MG63 (cell line): ENCODE data around the gene ZNF69. TPM values are rescaled to one million over a fixed set of nuclear protein-coding genes. Genes with fewer than 3 reads are reported as not detected.
"Not testable (repeated sequence)": the region's sequence is repeated elsewhere in the genome, so short reads cannot be mapped to it uniquely, and the experiment has no call there.

Experiments used
- DNase-seq: peaks from one replicate; pipeline ENCODE4 v3.0.0-alpha.2; 2020
- H3K27me3 ChIP-seq: fragments of 250-450 bp; sonication (Bioruptor Pico); 2 replicates; pipeline ENCODE4 v1.5.1; 2020; ENCODE audit warnings: mild to moderate bottlenecking, moderate library complexity
- H3K36me3 ChIP-seq: fragments of 250-450 bp; sonication (Bioruptor Pico); 2 replicates; pipeline ENCODE4 v1.5.1; 2020; ENCODE audit warnings: mild to moderate bottlenecking, moderate library complexity
- H3K4me3 ChIP-seq: fragments of 250-450 bp; sonication (Bioruptor Pico); 2 replicates; pipeline ENCODE4 v1.5.1; 2020; ENCODE audit warnings: mild to moderate bottlenecking, moderate library complexity
- H3K9me3 ChIP-seq: fragments of 250-450 bp; sonication (Bioruptor Pico); 2 replicates; pipeline ENCODE4 v1.5.1; 2020; ENCODE audit warnings: mild to moderate bottlenecking, moderate library complexity
- total RNA-seq: library from RNA; depleted of rRNA; stranded (reverse); fragments of >200 nt; shearing (Covaris generic); gene quantifications from 2 replicates; pipeline ENCODE4 v1.2.3, GENCODE V29; 2014; ENCODE audit warnings: low replicate concordance; rRNA removed

Gene ZNF69
- total RNA-seq, result not detected in 2 replicates

DNA sequence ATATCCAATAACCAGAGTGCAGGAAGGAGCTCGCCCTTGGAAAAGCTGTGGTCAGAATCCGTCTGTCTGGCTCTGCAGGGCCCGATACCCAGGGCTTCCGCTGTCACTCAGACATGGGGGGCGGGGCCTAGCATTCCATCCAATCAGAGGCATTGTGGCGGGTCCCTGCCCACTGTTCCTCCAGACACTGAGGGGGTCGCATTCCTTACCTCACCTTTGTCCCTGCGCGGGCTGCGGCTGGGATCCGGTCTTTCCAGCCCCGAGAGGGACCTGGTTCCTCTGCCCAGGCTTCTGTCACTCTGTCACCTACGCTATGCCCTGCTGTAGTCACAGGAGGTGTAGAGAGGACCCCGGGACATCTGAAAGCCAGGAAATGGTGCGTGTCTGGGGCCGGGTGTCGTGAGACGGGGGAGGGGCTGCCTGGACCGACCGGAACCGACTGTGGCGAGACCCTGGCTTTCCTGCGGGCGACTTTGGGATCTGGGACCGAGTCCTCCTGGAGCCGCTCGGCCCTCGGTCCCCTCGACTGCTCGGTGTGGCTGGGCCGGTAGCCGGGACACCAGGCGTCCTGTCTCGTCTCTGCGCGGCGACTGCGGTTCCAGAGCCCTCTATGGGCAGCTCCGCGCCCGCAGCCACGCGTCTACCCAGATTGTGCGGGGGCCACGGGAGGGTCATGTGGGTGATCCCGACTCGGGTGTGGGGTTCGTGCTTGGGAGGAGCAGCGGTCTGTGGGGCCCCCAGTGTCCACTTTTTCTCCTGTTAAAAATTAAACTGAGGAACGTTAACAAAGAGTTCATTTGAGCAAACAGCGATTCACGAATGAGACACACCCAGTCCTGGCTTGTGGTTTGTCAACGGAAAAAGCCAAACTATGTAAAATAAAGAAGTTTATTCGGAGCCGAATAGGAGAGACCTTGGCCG lies at the start of gene ZNF69:
ZNF69 (plus strand) TSS at position 172 of the 921 bp plus-strand sequence; CDS start at position 314, 142 bp downstream.
- Histone ChIP-seq H3K27me3 (peaks cover 6% of the 10 kb centered on the region; the same call in 1 of the 2 replicates), H3K9me3 (peaks cover 24% of the 10 kb centered on the region), H3K4me3 (peak within 1 kb of the TSS; percentile 34), H3K36me3 (no peaks in the 10 kb centered on the region)
- peak; percentile 38 for DNase-seq

DNA sequence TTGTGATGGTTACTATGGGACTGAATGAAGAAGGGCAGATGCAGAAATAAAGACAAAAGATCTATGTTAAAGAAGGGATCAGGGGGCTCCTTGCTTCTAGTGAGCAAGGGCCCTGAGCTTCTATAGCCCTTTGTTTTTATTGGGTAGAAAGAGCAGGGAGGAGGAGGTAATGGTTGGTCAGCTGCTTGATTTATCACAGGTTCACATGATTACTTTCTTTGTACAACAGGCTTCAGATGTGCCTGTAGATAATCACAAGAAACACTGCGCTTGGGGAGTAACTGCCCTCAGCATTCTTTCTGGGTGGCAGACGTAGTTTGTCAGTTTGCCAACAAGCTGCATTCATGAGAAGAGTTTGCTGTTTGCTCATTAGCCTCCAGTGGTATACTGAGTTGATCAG lies 43.9 kb upstream of the ZNF69 start:
- no peak for DNase-seq
- H3K36me3 ChIP-seq, result no peaks in the 10 kb centered on the region
- H3K27me3 ChIP-seq, result no peaks in the 10 kb centered on the region; the same call in 1 of the 2 replicates
- no peak overlapping the region for H3K4me3 ChIP-seq
- peaks cover 15% of the 10 kb centered on the region for H3K9me3 ChIP-seq

- not testable (repeated sequence) for H3K27me3 ChIP-seq, H3K36me3 ChIP-seq, H3K4me3 ChIP-seq, DNase-seq
- peaks cover 16% of the 10 kb centered on the region; the same call in 1 of the 2 replicates for H3K9me3 ChIP-seq
These were observed 40.0 kb upstream of the ZNF69 start for GRCh38 chr19:11847615-11848014.

DNA sequence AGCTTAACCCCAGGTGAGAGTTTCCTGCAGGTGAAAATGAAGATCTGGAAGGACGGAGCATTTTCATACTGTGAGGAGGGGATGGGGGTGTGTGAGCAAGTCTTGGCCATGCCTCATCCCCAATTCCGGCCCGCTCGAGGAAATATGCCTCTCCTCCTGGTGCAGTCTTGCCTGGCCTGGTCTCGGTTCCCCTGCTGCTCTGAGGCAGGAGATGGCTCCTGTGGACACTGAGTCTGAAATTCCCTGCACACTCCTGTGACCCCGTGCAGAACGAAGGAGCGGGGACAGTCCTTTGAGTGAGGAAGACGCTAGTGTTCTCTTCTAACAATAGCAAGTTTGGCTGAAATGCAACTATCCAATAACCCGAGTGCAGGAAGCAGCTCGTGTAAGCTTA lies 39.4 kb upstream of the ZNF69 start:
- H3K4me3 ChIP-seq, result peak overlapping the region; percentile 45
- DNase-seq, result no peak
- H3K9me3 ChIP-seq, result peaks cover 19% of the 10 kb centered on the region
- H3K36me3 ChIP-seq, result no peaks in the 10 kb centered on the region
- H3K27me3 ChIP-seq, result no peaks in the 10 kb centered on the region; the same call in 1 of the 2 replicates

DNA sequence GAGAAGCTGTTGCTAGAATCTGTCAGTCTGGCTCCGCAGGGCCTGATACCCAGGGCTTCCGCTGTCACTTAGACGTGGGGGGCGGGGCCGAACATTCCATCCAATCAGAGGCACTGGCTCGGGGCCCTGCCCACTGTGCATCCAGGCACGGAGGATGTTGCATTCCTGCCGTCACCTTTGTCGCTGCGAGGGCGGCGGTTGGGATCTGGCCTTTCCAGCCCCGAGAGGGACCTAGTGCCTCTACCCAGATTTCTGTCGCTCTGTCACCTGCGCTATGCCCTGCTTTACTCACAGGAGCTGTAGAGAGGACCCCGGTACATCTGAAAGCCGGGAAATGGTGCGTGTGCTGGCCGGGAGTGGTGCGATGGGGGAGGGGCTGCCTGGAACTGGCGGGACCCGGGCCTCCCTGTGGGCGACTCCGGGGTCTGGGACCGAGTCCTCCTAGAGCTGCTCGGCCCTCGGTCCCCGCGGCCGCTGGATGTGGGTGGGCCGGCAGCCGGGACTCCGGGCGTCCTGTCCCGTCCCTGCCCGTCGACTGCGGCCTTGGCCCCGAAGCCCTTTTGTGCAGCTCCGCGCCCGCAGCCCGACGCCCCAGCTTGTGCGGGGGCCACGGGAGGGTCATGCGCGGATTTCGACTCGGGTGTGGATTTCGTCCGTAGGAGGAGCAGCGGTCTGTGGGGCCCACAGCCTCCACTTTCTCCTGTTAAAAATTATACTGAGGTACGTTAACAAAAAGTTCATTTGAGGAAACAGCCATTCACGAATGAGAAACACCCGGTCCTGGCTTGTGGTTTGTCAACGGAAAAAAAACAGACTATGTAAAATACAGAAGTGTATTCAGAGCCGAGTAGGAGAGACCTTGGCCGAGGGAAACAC lies 38.8 kb upstream of the ZNF69 start, which contains the start of gene ZNF439:
ZNF439 (plus strand) TSS at position 133 of the 876 bp plus-strand sequence; CDS start at position 275, 142 bp downstream.
- Histone ChIP-seq H3K9me3 (peaks cover 20% of the 10 kb centered on the region), H3K4me3 (peak within 1 kb of the TSS; percentile 45), H3K36me3 (no peaks in the 10 kb centered on the region), H3K27me3 (no peaks in the 10 kb centered on the region; the same call in 1 of the 2 replicates)
- peak; percentile 66 for DNase-seq

GRCh38 chr19:11850289-11850688 lies 37.3 kb upstream of the ZNF69 start:
- peaks cover 14% of the 10 kb centered on the region for H3K9me3 ChIP-seq
- not testable (repeated sequence) for H3K27me3 ChIP-seq, DNase-seq, H3K36me3 ChIP-seq, H3K4me3 ChIP-seq

- DNase-seq, result no peak
- Histone ChIP-seq H3K9me3 (peaks cover 14% of the 10 kb centered on the region), H3K27me3 (no peaks in the 10 kb centered on the region), H3K4me3 (no peak overlapping the region), H3K36me3 (no peaks in the 10 kb centered on the region)
These were observed 34.2 kb upstream of the ZNF69 start for GRCh38 chr19:11853358-11853757.

DNA sequence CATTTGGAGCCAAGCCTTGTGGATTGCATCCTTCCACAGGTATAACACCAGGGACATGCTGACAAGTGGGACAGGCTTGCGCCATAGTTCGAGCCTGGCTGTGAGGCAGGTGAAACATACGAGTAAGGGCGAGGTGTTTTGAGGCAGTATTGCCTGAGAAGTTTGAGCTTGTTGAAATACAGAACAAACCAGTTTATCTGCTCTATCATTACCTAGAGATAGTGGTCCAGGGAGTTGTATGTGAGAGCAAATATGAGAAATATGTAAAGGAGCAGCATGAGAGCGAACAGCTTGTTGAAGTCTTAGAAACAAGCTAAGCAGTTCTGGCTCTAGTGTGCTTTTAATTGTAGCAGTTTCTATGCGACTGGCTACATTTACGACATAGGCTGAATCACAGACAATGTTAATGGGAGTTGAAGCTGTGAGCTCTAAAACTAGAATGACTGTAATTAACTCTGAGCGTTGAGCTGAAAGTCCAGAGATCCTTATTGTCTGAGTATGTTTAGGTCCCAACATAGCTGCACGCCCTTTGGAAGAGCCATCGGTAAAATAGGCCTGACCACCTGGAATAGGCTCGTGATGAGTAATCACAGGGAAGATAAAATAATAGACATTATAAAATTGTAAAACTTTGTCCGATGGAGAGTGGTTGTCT lies 30.9 kb upstream of the ZNF69 start:
- no peak for DNase-seq
- no peaks in the 10 kb centered on the region for H3K36me3 ChIP-seq
- H3K27me3 ChIP-seq, result no peaks in the 10 kb centered on the region
- no peak overlapping the region for H3K4me3 ChIP-seq
- H3K9me3 ChIP-seq, result peaks cover 10% of the 10 kb centered on the region

- no peaks in the 10 kb centered on the region for H3K27me3 ChIP-seq
- no peaks in the 10 kb centered on the region for H3K36me3 ChIP-seq
- 0 out of 2 replicates have a peak, but pooled peaks cover 4% of the 10 kb centered on the region for H3K9me3 ChIP-seq
- no peak overlapping the region for H3K4me3 ChIP-seq
- DNase-seq, result no peak
These were observed 26.9 kb upstream of the ZNF69 start for GRCh38 chr19:11860721-11861120.

- DNase-seq, result no peak
- H3K9me3 ChIP-seq, result peaks cover 7% of the 10 kb centered on the region; the same call in 1 of the 2 replicates
- no peaks in the 10 kb centered on the region for H3K36me3 ChIP-seq
- no peaks in the 10 kb centered on the region for H3K27me3 ChIP-seq
- no peak overlapping the region for H3K4me3 ChIP-seq
These were observed 26.3 kb upstream of the ZNF69 start for GRCh38 chr19:11861301-11861700.

DNA sequence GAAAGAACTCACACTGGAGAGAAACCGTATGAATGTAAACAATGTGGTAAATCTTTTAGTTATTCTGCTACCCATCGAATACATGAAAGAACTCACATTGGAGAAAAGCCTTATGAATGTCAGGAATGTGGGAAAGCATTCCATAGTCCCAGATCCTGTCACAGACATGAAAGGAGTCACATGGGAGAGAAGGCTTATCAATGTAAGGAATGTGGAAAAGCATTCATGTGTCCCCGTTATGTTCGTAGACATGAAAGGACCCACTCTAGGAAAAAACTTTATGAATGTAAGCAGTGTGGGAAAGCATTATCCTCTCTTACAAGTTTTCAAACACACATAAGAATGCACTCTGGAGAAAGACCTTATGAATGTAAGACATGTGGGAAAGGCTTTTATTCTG lies 19.8 kb upstream of the ZNF69 start:
- not testable (repeated sequence) for H3K4me3 ChIP-seq, DNase-seq, H3K36me3 ChIP-seq, H3K27me3 ChIP-seq
- H3K9me3 ChIP-seq, result peaks cover 46% of the 10 kb centered on the region

DNA sequence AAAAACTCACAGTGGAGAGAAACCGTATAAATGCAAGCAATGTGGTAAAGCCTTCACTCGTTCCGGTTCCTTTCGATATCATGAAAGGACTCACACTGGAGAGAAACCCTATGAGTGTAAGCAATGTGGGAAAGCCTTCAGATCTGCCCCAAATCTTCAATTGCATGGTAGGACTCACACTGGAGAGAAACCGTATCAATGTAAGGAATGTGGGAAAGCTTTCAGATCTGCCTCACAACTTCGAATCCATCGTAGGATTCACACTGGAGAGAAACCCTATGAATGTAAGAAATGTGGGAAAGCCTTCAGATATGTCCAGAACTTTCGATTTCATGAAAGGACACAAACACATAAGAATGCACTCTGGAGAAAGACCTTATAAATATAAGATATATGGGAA lies 19.4 kb upstream of the ZNF69 start:
- Histone ChIP-seq H3K4me3 (no peak overlapping the region), H3K9me3 (peaks cover 46% of the 10 kb centered on the region), H3K27me3 (no peaks in the 10 kb centered on the region), H3K36me3 (no peaks in the 10 kb centered on the region)
- no peak for DNase-seq

DNA sequence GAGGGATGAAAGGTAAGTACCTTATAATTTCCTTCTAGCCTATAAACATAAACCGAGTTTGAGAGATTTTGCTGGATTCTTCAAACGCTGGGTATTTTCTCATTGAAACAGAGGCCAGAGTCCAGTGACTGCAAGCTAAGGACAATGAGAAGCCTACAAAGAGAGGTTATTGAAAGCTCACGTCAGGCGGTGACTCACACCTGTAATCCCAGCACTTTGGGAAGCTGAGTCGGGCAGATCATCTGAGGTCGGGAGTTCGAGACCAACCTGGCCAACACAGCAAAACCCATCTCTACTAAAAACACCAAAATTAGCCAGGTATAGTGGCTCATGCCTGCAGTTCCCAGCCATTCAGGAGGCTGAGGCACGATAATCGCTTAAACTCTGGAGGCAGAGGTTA lies 15.0 kb upstream of the ZNF69 start:
- Histone ChIP-seq H3K27me3 (peaks cover 4% of the 10 kb centered on the region), H3K9me3 (peaks cover 43% of the 10 kb centered on the region), H3K36me3 (no peaks in the 10 kb centered on the region), H3K4me3 (no peak overlapping the region)
- DNase-seq, result no peak

DNA sequence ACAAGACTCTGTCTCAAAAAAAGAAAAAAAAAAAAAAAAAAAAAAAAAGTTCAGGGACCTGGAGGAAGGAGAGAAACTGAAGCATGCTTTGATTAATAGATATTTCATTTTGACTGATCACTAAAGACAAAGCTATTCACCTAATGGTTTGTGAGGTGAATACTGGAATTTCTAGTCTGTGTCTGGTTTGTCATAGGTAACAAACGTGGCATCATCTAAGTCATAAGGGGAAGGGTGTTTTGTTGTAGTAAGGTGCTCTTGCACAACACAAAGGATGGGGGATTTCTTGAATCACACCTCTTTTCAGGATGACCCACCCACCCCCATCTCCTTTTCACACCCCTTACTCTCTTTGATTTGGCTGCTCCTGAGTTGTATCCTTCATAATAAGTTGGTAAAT lies 13.8 kb upstream of the ZNF69 start:
- no peaks in the 10 kb centered on the region for H3K36me3 ChIP-seq
- peaks cover 4% of the 10 kb centered on the region for H3K27me3 ChIP-seq
- peaks cover 31% of the 10 kb centered on the region for H3K9me3 ChIP-seq
- no peak for DNase-seq
- H3K4me3 ChIP-seq, result no peak overlapping the region

- H3K36me3 ChIP-seq, H3K27me3 ChIP-seq, H3K4me3 ChIP-seq: not testable (repeated sequence)
- DNase-seq, result peak; percentile 11
- peaks cover 21% of the 10 kb centered on the region for H3K9me3 ChIP-seq
These were observed 7.8 kb upstream of the ZNF69 start for GRCh38 chr19:11879687-11880266.

DNA sequence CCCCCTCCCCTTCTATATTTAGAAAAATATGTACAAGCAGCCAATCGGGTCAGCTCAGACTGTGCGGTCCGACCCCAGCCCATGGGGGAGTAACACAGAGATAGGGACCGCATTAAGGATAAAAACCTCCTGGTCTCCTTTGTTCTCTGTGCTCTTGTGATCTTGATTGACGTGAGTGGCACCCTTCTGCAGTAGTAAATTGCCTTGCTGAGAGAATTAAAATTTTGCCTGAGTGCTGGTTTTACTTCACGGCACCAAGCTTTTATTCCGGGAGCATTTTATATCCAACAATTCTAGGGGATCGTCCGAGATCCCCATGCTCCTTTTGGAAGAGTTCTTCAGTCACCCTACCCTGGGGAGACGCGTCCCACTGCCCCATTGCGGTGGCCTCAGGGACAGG lies 7.0 kb upstream of the ZNF69 start:
- H3K36me3 ChIP-seq, result no peaks in the 10 kb centered on the region
- DNase-seq, result no peak
- 0 out of 2 replicates have a peak, but pooled peaks cover 1% of the 10 kb centered on the region for H3K27me3 ChIP-seq
- no peak overlapping the region for H3K4me3 ChIP-seq
- peaks cover 15% of the 10 kb centered on the region for H3K9me3 ChIP-seq
